Keratinocyte (primary cell): ENCODE data around the gene TFF3. TPM values are rescaled to one million over a fixed set of nuclear protein-coding genes. Genes with fewer than 3 reads are reported as not detected.

Experiments used
- DNase-seq: peaks from one replicate; pipeline ENCODE4 v3.0.0-alpha.2; 2011; ENCODE audit warnings: low read depth, missing footprints, low spot score
- FAIRE-seq: peaks from 2 replicates; lab custom pipeline; 2011; peaks lifted over from hg19 to GRCh38; lab: Jason Lieb, UNC
- H2AFZ ChIP-seq: 2 replicates; pipeline ENCODE4 v1.6.0; 2012; ENCODE audit warnings: low read length, control low read depth, inconsistent platforms; ENCODE audit not compliant: control insufficient read depth
- H3K27ac ChIP-seq: 2 replicates; pipeline ENCODE4 v1.5.1; 2011; ENCODE audit warnings: low read length; ENCODE audit not compliant: control insufficient read depth, insufficient read depth
- H3K27me3 ChIP-seq: 3 replicates; pipeline ENCODE4 v1.6.0; 2011; ENCODE audit warnings: low read length; ENCODE audit not compliant: control insufficient read depth, insufficient read depth; ENCODE audit errors: extremely low read depth
- H3K36me3 ChIP-seq, 2 experiments: 2 replicates in 1 of 2; 3 replicates in 1 of 2; pipeline ENCODE4 v1.5.1; 2011; ENCODE audit warnings: low read length in 2 of 2, mild to moderate bottlenecking in 1 of 2; ENCODE audit not compliant: control insufficient read depth in 2 of 2, insufficient read depth in 2 of 2; ENCODE audit errors: extremely low read depth in 1 of 2
- H3K4me1 ChIP-seq: 3 replicates; pipeline ENCODE4 v1.5.1; 2011; ENCODE audit warnings: low read length; ENCODE audit not compliant: control insufficient read depth, insufficient read depth; ENCODE audit errors: extremely low read depth
- H3K4me2 ChIP-seq: 3 replicates; pipeline ENCODE4 v1.6.0; 2011; ENCODE audit warnings: low read depth, low read length; ENCODE audit not compliant: control insufficient read depth, insufficient read depth; ENCODE audit errors: extremely low read depth
- H3K4me3 ChIP-seq, 3 experiments: fragments of 200-600 bp in 1 of 3; sonication (generic) in 1 of 3; 2 replicates in 2 of 3; 3 replicates in 1 of 3; pipeline ENCODE4 v1.5.1; 2011 to 2016; ENCODE audit warnings: low read length in 3 of 3, mild to moderate bottlenecking in 3 of 3, control low read depth in 2 of 3, inconsistent platforms in 1 of 3, low read depth in 1 of 3, mixed read lengths in 1 of 3, mixed run types in 1 of 3, moderate library complexity in 1 of 3; ENCODE audit not compliant: control insufficient read depth in 2 of 3, insufficient read depth in 2 of 3; ENCODE audit errors: extremely low read depth in 1 of 3
- H3K79me2 ChIP-seq: 2 replicates; pipeline ENCODE4 v1.6.0; 2012; ENCODE audit warnings: low read length; ENCODE audit not compliant: control insufficient read depth, insufficient read depth
- H3K9ac ChIP-seq: 3 replicates; pipeline ENCODE4 v1.6.0; 2011; ENCODE audit warnings: low read length; ENCODE audit not compliant: control insufficient read depth, insufficient read depth; ENCODE audit errors: extremely low read depth
- H3K9me1 ChIP-seq: 3 replicates; pipeline ENCODE4 v1.6.0; 2011; ENCODE audit warnings: low read length; ENCODE audit not compliant: control insufficient read depth, insufficient read depth; ENCODE audit errors: extremely low read depth
- H3K9me3 ChIP-seq: 2 replicates; pipeline ENCODE4 v1.5.1; 2012; ENCODE audit warnings: low read depth, low read length; ENCODE audit not compliant: control insufficient read depth
- H4K20me1 ChIP-seq: 3 replicates; pipeline ENCODE4 v1.6.0; 2011; ENCODE audit warnings: low read length; ENCODE audit not compliant: control insufficient read depth, insufficient read depth; ENCODE audit errors: extremely low read depth
- EZH2 ChIP-seq: IDR thresholded peaks from one replicate; pipeline ENCODE4 v1.6.1; 2012; ENCODE audit warnings: inconsistent platforms, mild to moderate bottlenecking, low read length, moderate library complexity
- dilution Hi-C: fragments of 300-500 bp; cut with MboI; formaldehyde crosslinking; loops from one replicate; pipeline ENCODE4 v1.7.0; 2020; ENCODE audit warnings: low sequenced_read_pairs; ENCODE audit not compliant: extremely low pct_ligation_motif_present
- polyA plus RNA-seq, 5 experiments: library from polyadenylated mRNA; depleted of rRNA in 3 of 5; stranded (reverse) in 3 of 5; stranded (forward) in 1 of 5; unstranded in 1 of 5; fragments of >200 nt; gene quantifications; 1 replicate in 1 of 5; 2 replicates in 3 of 5; 3 replicates in 1 of 5; pipeline versions ENCODE4 v1.2.1 to v1.2.3, GENCODE V29; 2011 to 2012; ENCODE audit warnings: missing spikeins in 2 of 5, low read depth in 1 of 5, low replicate concordance in 1 of 5
- TF ChIP-seq, protein P1 (sequence below), 3 experiments: IDR thresholded peaks in 1 of 3; conservative IDR thresholded peaks in 1 of 3; optimal IDR thresholded peaks in 1 of 3; 2 replicates in 2 of 3; 3 replicates in 1 of 3; pipeline versions ENCODE3 to v1.5.1; 2011; ENCODE audit warnings: low read length in 3 of 3, mild to moderate bottlenecking in 3 of 3, moderate library complexity in 2 of 3, control low read depth in 1 of 3, inconsistent platforms in 1 of 3; ENCODE audit not compliant: insufficient read depth in 2 of 3; ENCODE audit errors: extremely low read depth in 1 of 3

Gene TFF3
- polyA plus RNA-seq, 1 donor (not counting 4 experiments of a cell fraction or from before 2014, with no cell fraction given) = not detected

DNA sequence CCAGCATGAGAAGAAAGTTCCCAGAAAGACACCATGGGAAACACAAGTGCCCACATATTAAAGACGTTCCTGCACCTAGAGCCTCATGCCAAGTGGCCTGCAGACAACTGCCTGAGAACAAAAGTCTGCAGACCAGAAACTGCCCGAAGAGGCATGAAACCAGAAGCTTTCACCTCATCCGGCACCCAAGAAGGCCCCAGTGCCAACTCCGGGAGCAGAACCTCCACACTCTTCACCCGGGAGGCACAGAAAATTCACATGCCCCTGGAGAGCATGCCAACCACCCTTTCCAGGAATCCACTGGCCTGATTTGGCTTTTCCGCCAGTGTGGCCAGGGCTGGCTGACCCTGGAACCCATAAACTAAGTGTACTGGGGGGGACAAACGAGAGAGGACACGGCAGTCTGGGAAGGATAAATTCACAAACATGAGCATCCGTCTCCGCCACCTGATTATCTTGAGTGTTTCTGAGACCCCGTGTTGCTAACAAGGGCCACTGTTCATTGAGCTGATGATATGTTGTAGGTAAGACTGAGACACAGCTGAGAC is 28.8 kb upstream of the TFF3 start:
- no peak overlapping the region for H3K4me2 ChIP-seq
- TF ChIP-seq, protein P1, sequence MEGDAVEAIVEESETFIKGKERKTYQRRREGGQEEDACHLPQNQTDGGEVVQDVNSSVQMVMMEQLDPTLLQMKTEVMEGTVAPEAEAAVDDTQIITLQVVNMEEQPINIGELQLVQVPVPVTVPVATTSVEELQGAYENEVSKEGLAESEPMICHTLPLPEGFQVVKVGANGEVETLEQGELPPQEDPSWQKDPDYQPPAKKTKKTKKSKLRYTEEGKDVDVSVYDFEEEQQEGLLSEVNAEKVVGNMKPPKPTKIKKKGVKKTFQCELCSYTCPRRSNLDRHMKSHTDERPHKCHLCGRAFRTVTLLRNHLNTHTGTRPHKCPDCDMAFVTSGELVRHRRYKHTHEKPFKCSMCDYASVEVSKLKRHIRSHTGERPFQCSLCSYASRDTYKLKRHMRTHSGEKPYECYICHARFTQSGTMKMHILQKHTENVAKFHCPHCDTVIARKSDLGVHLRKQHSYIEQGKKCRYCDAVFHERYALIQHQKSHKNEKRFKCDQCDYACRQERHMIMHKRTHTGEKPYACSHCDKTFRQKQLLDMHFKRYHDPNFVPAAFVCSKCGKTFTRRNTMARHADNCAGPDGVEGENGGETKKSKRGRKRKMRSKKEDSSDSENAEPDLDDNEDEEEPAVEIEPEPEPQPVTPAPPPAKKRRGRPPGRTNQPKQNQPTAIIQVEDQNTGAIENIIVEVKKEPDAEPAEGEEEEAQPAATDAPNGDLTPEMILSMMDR (optimal IDR thresholded peaks at IDR 0.05 in 1 of 3, IDR thresholded peaks at IDR 0.05 in 1 of 3, conservative IDR thresholded peaks at IDR 0.05 in 1 of 3; ENCODE audit: extremely low read depth in 1 of 3, insufficient read depth in 2 of 3, low read length in 3 of 3) = no peak
- no peak for TF ChIP-seq EZH2
- DNase-seq (no peak), FAIRE-seq (no peak)
- dilution Hi-C loops = loop anchor here (10.0 kb wide), 1 partner anchor 81 kb away; no protein-coding TSS in a partner anchor
- no peaks in the 10 kb centered on the region for H3K27me3 ChIP-seq
- no peak overlapping the region for H3K27ac ChIP-seq
- H3K9me3 ChIP-seq = no peaks in the 10 kb centered on the region
- H3K36me3 ChIP-seq = no peaks in the 10 kb centered on the region
- no peak overlapping the region for H2AFZ ChIP-seq
- no peak overlapping the region for H3K4me3 ChIP-seq
- no peaks in the 10 kb centered on the region for H4K20me1 ChIP-seq
- no peaks in the 10 kb centered on the region for H3K9me1 ChIP-seq
- H3K79me2 ChIP-seq = no peaks in the 10 kb centered on the region
- H3K4me1 ChIP-seq = no peaks in the 10 kb centered on the region
- H3K9ac ChIP-seq = no peak overlapping the region

DNA sequence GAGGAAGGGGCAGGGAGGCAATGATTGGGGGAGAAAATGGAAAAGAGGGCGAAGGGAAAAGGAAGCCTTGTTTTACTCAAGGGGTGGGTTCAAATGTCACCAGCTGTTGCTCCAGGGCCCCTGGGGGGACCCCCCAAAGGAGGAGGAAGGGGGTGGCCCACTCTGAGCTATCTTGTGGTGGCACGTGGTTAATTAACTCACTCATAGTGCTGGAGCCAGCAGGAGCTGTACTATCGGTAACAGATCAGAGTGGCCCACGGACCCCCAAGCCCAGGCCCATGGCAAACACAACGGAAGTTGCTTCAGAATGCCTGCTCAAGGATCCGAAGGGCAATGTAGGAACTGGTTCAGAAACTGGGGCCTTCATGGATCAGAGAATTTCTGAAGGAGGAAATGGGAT is 28.3 kb upstream of the TFF3 start:
- H3K4me3 ChIP-seq = no peak overlapping the region
- H3K9me1 ChIP-seq = no peaks in the 10 kb centered on the region
- H3K4me1 ChIP-seq = no peaks in the 10 kb centered on the region
- H3K27me3 ChIP-seq = no peaks in the 10 kb centered on the region
- TF ChIP-seq EZH2 = no peak
- TF ChIP-seq, protein P1 (optimal IDR thresholded peaks at IDR 0.05 in 1 of 3, IDR thresholded peaks at IDR 0.05 in 1 of 3, conservative IDR thresholded peaks at IDR 0.05 in 1 of 3; ENCODE audit: extremely low read depth in 1 of 3, insufficient read depth in 2 of 3, low read length in 3 of 3) = no peak
- H3K27ac ChIP-seq = no peak overlapping the region
- H3K9ac ChIP-seq = no peak overlapping the region
- H2AFZ ChIP-seq = no peak overlapping the region
- DNase-seq = no peak
- H3K36me3 ChIP-seq = no peaks in the 10 kb centered on the region
- FAIRE-seq = no peak
- H3K4me2 ChIP-seq = no peak overlapping the region
- H4K20me1 ChIP-seq = no peaks in the 10 kb centered on the region
- dilution Hi-C loops = loop anchor here (10.0 kb wide), 1 partner anchor 81 kb away; no protein-coding TSS in a partner anchor
- no peaks in the 10 kb centered on the region for H3K9me3 ChIP-seq
- no peaks in the 10 kb centered on the region for H3K79me2 ChIP-seq
